DMS114 treated with DMSO at 0.1 percent for 48 hours (cell line): ENCODE measurements around the gene STAB1.
"Not testable (repeated sequence)": the region's sequence is repeated elsewhere in the genome, so short reads cannot be mapped to it uniquely, and the experiment has no call there.

ENCODE experiments used
- DNase-seq: peaks from one replicate; lab custom pipeline; 2025; ENCODE audit not compliant: unreplicated experiment; lab: John Stamatoyannopoulos, UW

Gene STAB1

GRCh38 chr3:52521881-52522650 lies 26.9 kb downstream of the STAB1 start:
- DNase-seq = no peak

GRCh38 chr3:52522651-52523251 lies 27.6 kb downstream of the STAB1 start:
- no peak for DNase-seq

GRCh38 chr3:52523386-52524257 lies 28.5 kb downstream of the STAB1 start:
- DNase-seq = no peak

GRCh38 chr3:52524258-52524751 lies 29.2 kb downstream of the STAB1 start:
- no peak for DNase-seq

- DNase-seq = no peak
Measured at GRCh38 chr3:52524752-52525679, 29.9 kb downstream of the STAB1 start.

GRCh38 chr3:52525680-52526561 lies 30.8 kb downstream of the STAB1 start:
- DNase-seq = no peak

- not testable (repeated sequence) for DNase-seq
Measured at GRCh38 chr3:52526671-52527038, 31.5 kb downstream of the STAB1 start.

GRCh38 chr3:52527039-52527731 lies 32.0 kb downstream of the STAB1 start:
- no peak for DNase-seq

GRCh38 chr3:52527732-52528585 lies 32.8 kb downstream of the STAB1 start:
- no peak for DNase-seq

GRCh38 chr3:52528586-52529375 lies 33.6 kb downstream of the STAB1 start:
- no peak for DNase-seq

GRCh38 chr3:52529376-52530333 lies 34.5 kb downstream of the STAB1 start:
- no peak for DNase-seq

GRCh38 chr3:52530918-52531826 lies 36.0 kb downstream of the STAB1 start:
- DNase-seq = no peak

GRCh38 chr3:52531860-52532516 lies 36.9 kb downstream of the STAB1 start:
- no peak for DNase-seq

- no peak for DNase-seq
Measured at GRCh38 chr3:52532517-52532837, 37.3 kb downstream of the STAB1 start.
